ENCODE results near the gene TET2.

DNA sequence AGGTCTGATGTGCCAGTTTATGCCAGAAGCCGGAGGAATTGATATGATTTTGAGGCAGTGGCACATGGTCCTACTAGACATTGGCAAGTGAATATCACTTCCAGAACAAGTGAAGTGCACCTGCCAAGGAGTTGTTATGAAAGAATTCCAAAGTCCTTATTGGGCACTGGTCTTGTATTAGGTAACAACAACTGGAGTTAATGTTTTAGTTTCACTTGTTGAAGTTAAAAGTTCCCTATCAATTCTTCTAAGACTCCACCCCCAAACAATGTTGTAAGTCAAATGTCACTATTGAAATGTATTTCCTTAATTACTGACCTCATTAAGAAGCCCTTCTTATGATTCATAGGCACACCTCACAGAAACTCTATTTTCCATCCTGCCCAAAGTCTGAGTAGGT, 3.1 kb downstream of the TET2 start:
- peak in 1 of 2 donors; percentile 42 for TF ChIP-seq POLR2A (IDR thresholded peaks at IDR 0.05)
- TF ChIP-seq CTCF (IDR thresholded peaks at IDR 0.05): no peak
